GM23338 (cell line): ENCODE results near the gene GALNT1. TPM values are rescaled to one million over a fixed set of nuclear protein-coding genes. Genes with fewer than 3 reads are reported as not detected.
A peak's percentile ranks its signal among the peaks of the same experiment; 100 is the strongest.

Experiments
- ATAC-seq: fragments of 200-7000 bp; cut with Tn5 transposase; 3 replicates; pipeline ENCODE4 v1.9.1; 2020
- DNase-seq: peaks from one replicate; pipeline ENCODE4 v3.0.0-alpha.2; 2015; ENCODE audit warnings: low spot score
- H2AFZ ChIP-seq: fragments of 200-600 bp; sonication (generic); 2 replicates; pipeline ENCODE4 v1.8.0; 2016; ENCODE audit warnings: antibody characterized with exemption, mild to moderate bottlenecking, moderate library complexity
- H3F3A ChIP-seq: fragments of 200-600 bp; sonication (generic); replicated peaks from 2 replicates; pipeline ENCODE4 v1.8.0; 2017; ENCODE audit warnings: antibody characterized with exemption, mixed run types, low read depth
- H3K27ac ChIP-seq: fragments of 200-600 bp; sonication (generic); 2 replicates; pipeline ENCODE4 v1.6.1; 2016; ENCODE audit warnings: low read depth
- H3K27me3 ChIP-seq: fragments of 200-600 bp; sonication (generic); 2 replicates; pipeline ENCODE4 v1.8.0; 2016; ENCODE audit warnings: mild to moderate bottlenecking, mixed run types, moderate library complexity; ENCODE audit not compliant: insufficient read depth
- H3K36me3 ChIP-seq: fragments of 200-600 bp; sonication (generic); 2 replicates; pipeline ENCODE4 v1.8.0; 2016; ENCODE audit warnings: mild to moderate bottlenecking; ENCODE audit not compliant: insufficient read depth
- H3K4me1 ChIP-seq: fragments of 200-600 bp; sonication (generic); 2 replicates; pipeline ENCODE4 v1.8.0; 2016; ENCODE audit warnings: mild to moderate bottlenecking, moderate library complexity; ENCODE audit not compliant: insufficient read depth
- H3K4me2 ChIP-seq: fragments of 200-600 bp; sonication (generic); 2 replicates; pipeline ENCODE4 v1.7.1; 2017; ENCODE audit warnings: mixed run types
- H3K4me3 ChIP-seq: fragments of 200-600 bp; sonication (generic); 2 replicates; pipeline ENCODE4 v1.6.1; 2016; ENCODE audit warnings: mixed run types
- H3K79me2 ChIP-seq: fragments of 200-600 bp; sonication (generic); replicated peaks from 2 replicates; pipeline ENCODE4 v1.8.0; 2017; ENCODE audit warnings: mild to moderate bottlenecking; ENCODE audit not compliant: insufficient read depth
- H3K9me2 ChIP-seq: fragments of 200-600 bp; sonication (generic); 2 replicates; pipeline ENCODE4 v1.8.0; 2017; ENCODE audit not compliant: insufficient read depth
- H4K20me1 ChIP-seq: fragments of 200-600 bp; sonication (generic); replicated peaks from 2 replicates; pipeline ENCODE4 v1.8.0; 2017; ENCODE audit warnings: mild to moderate bottlenecking; ENCODE audit not compliant: insufficient read depth
- H3K27ac Mint-ChIP-seq: 2 replicates; pipeline ENCODE4 v1.8.0; 2020; ENCODE audit warnings: inconsistent platforms, mild to moderate bottlenecking, moderate library complexity, mixed read lengths
- H3K27me3 Mint-ChIP-seq: 3 replicates; pipeline ENCODE4 v1.8.0; 2022; ENCODE audit warnings: low read depth, mild to moderate bottlenecking, moderate library complexity, mixed read lengths, inconsistent platforms; ENCODE audit not compliant: insufficient read depth, poor library complexity
- H3K36me3 Mint-ChIP-seq: 3 replicates; pipeline ENCODE4 v1.8.0; 2021; ENCODE audit warnings: low read depth, mild to moderate bottlenecking, inconsistent platforms, moderate library complexity, mixed read lengths
- H3K4me1 Mint-ChIP-seq: 3 replicates; pipeline ENCODE4 v1.8.0; 2020; ENCODE audit warnings: mild to moderate bottlenecking, inconsistent platforms, mixed read lengths
- H3K4me3 Mint-ChIP-seq: 3 replicates; pipeline ENCODE4 v1.8.0; 2021; ENCODE audit warnings: moderate library complexity, mild to moderate bottlenecking, inconsistent platforms, mixed read lengths
- H3K9me3 Mint-ChIP-seq: 3 replicates; pipeline ENCODE4 v1.8.0; 2020; ENCODE audit warnings: moderate library complexity, mild to moderate bottlenecking, inconsistent platforms, mixed read lengths
- POLR2AphosphoS5 ChIP-seq: IDR thresholded peaks from 2 replicates; pipeline ENCODE4 v1.6.1; 2016; ENCODE audit warnings: antibody characterized with exemption, low read depth
- ZNF331 ChIP-seq: fragments of 250-450 bp; sonication (Bioruptor Pico); IDR thresholded peaks from 2 replicates; pipeline ENCODE4 v1.5.0; 2020; ENCODE audit warnings: low read depth, mild to moderate bottlenecking, moderate library complexity
- ZNF462 ChIP-seq: fragments of 250-450 bp; sonication (Bioruptor Pico); IDR thresholded peaks from 2 replicates; pipeline ENCODE4 v1.5.0; 2020; ENCODE audit warnings: mild to moderate bottlenecking, moderate library complexity
- polyA plus RNA-seq: library from polyadenylated mRNA; unstranded; fragments of >200 nt; fragmentation: Nextera tagmentation; extraction: Ambion mirVana; gene quantifications from 2 replicates; pipeline ENCODE4 v1.2.1, GENCODE V29; 2016
- total RNA-seq: library from RNA; depleted of rRNA; stranded (reverse); fragments of >200 nt; shearing (Covaris generic); gene quantifications from 2 replicates; pipeline ENCODE4 v1.2.3, GENCODE V29; 2014
- TF ChIP-seq, protein P1 (sequence below), 2 experiments: fragments of 200-600 bp in 1 of 2; sonication (generic) in 1 of 2; conservative IDR thresholded peaks; 2 replicates each; pipeline versions ENCODE4 v1.5.1 to v1.6.1; 2016 to 2017; ENCODE audit warnings: antibody characterized with exemption in 2 of 2, low read depth in 2 of 2, mild to moderate bottlenecking in 2 of 2, moderate library complexity in 1 of 2

GALNT1 gene
- total and polyA plus RNA-seq, 2 experiments from 2014 or later: 37.4 to 60.8 TPM

DNA sequence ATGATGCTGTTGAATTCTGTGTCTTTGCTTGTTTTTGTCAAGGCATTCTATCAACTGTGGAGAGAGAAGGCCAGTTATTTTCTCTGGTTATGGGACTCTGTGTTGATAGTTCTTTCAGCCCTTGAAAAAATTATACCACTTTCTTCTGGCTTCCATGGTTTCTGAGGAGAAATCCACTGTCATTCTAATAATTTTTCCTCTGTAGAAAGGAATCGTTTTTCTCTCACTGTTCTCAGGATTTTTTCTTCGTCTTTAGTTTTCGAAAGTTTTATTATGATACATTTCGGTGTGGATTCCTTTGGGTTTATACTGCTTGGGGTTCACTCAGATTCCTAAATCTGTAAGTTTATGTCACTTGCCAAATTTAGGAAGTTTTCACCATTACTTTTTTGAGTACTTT is 6.6 kb downstream of the GALNT1 start:
- Histone ChIP-seq H3K4me3 (no peak overlapping the region), H3K9me2 (0 out of 2 replicates have a peak, but pooled peaks cover 4% of the 10 kb centered on the region), H3K4me2 (no peak overlapping the region), H2AFZ (no peak overlapping the region), H3K4me1 (peaks cover 36% of the 10 kb centered on the region), H4K20me1 (0 out of 2 replicates have a peak, but pooled peaks cover 3% of the 10 kb centered on the region), H3K27ac (no peak overlapping the region), H3K79me2 (peaks cover 100% of the 10 kb centered on the region), H3K27me3 (no peaks in the 10 kb centered on the region), H3F3A (no peaks in the 10 kb centered on the region), H3K36me3 (peaks cover 8% of the 10 kb centered on the region)
- ATAC-seq (no peak), DNase-seq (no peak)
- Mint-ChIP-seq H3K27ac (no peak overlapping the region), H3K4me1 (peaks cover 21% of the 10 kb centered on the region), H3K27me3 (no peaks in the 10 kb centered on the region), H3K9me3 (peaks cover 44% of the 10 kb centered on the region), H3K36me3 (peaks cover 50% of the 10 kb centered on the region), H3K4me3 (no peak overlapping the region)
- TF ChIP-seq POLR2AphosphoS5 (no peak), ZNF462 (CRISPR knock-in tag) (no peak)

- no peak overlapping the region for H3K27ac Mint-ChIP-seq
- Histone ChIP-seq H3K36me3 (peaks cover 7% of the 10 kb centered on the region), H3K27me3 (no peaks in the 10 kb centered on the region), H3F3A (no peaks in the 10 kb centered on the region), H3K4me1 (peaks cover 30% of the 10 kb centered on the region), H3K27ac (no peak overlapping the region), H3K4me3 (no peak overlapping the region), H3K9me2 (0 out of 2 replicates have a peak, but pooled peaks cover 6% of the 10 kb centered on the region), H3K79me2 (peaks cover 100% of the 10 kb centered on the region), H4K20me1 (0 out of 2 replicates have a peak, but pooled peaks cover under 1% of the 10 kb centered on the region), H3K4me2 (peak overlapping the region; percentile 49; the same call in 1 of the 2 replicates), H2AFZ (no peak overlapping the region)
- ATAC-seq (peak; percentile 99), DNase-seq (peak; percentile 86)
- H3K4me3 Mint-ChIP-seq: no peak overlapping the region
- TF ChIP-seq ZNF331: no peak
- TF ChIP-seq, protein P1, sequence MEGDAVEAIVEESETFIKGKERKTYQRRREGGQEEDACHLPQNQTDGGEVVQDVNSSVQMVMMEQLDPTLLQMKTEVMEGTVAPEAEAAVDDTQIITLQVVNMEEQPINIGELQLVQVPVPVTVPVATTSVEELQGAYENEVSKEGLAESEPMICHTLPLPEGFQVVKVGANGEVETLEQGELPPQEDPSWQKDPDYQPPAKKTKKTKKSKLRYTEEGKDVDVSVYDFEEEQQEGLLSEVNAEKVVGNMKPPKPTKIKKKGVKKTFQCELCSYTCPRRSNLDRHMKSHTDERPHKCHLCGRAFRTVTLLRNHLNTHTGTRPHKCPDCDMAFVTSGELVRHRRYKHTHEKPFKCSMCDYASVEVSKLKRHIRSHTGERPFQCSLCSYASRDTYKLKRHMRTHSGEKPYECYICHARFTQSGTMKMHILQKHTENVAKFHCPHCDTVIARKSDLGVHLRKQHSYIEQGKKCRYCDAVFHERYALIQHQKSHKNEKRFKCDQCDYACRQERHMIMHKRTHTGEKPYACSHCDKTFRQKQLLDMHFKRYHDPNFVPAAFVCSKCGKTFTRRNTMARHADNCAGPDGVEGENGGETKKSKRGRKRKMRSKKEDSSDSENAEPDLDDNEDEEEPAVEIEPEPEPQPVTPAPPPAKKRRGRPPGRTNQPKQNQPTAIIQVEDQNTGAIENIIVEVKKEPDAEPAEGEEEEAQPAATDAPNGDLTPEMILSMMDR (conservative IDR thresholded peaks at IDR 0.05; ENCODE audit: low read depth in 2 of 2): peak; percentile 66 to 88
- H3K36me3 Mint-ChIP-seq: peaks cover 43% of the 10 kb centered on the region
- H3K4me1 Mint-ChIP-seq: peaks cover 16% of the 10 kb centered on the region
- peaks cover 39% of the 10 kb centered on the region for H3K9me3 Mint-ChIP-seq
- no peaks in the 10 kb centered on the region for H3K27me3 Mint-ChIP-seq
These were observed 7.5 kb downstream of the GALNT1 start for GRCh38 chr18:35588995-35589394.
